ENCODE data around the gene ZDHHC24. TPM values are rescaled to one million over a fixed set of nuclear protein-coding genes. Genes with fewer than 3 reads are reported as not detected.

The ZDHHC24 gene
- total RNA-seq, 1 experiment from 2014 or later = 10.5 TPM

DNA sequence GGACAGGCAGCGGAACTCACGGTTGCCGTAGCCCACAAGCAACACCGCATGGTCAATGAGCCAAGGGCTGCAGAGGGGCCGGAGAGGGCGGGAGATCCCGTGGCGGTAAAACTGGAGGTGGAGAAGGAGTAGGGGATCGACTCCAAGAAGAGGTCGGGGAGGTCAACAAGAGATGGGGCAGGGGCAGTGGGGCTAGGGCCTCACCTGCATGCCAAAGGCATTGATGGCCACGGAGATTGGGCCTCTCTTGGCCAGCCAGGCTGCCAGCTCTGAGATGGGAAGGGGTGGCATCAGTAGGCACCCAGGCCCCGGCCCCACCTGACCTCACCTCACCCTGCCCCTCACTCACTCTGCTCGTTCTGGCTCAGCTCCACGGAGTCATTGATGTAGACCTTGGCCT lies 18.7 kb upstream of the ZDHHC24 start:
- no peak overlapping the region for H3K4me2 ChIP-seq (ENCODE audit: low read length)
- H3K27ac ChIP-seq (ENCODE audit: low read depth, low read length) = no peak overlapping the region
- H3K79me2 ChIP-seq (ENCODE audit: insufficient read depth, low read length) = no peaks in the 10 kb centered on the region
- ATAC-seq = no peak
- ChIA-PET RAD21 (ENCODE audit: low non-redundant PET in 1 of 2, low total read pairs in 2 of 2, uncharacterized antibody in 2 of 2, unreplicated experiment in 2 of 2) (no interaction called here), CTCF (no interaction called here), POLR2A (no interaction called here)
- no peaks in the 10 kb centered on the region for H4K20me1 ChIP-seq (ENCODE audit: insufficient read depth)
- no peak overlapping the region for H3K9ac ChIP-seq (ENCODE audit: low read length)
- H3K9me3 ChIP-seq (ENCODE audit: control insufficient read depth in 1 of 2, insufficient read depth in 1 of 2, low read depth in 1 of 2, low read length in 2 of 2) = no peaks in the 10 kb centered on the region
- no peak for DNase-seq (ENCODE audit: low read depth, low spot score)
- intact Hi-C loops (cut with micrococcal nuclease) = no loop called here
- H3K4me1 ChIP-seq (ENCODE audit: control insufficient read depth in 1 of 2, insufficient read depth in 2 of 2, low read length in 2 of 2) = no peaks in the 10 kb centered on the region
- H3K4me3 ChIP-seq (replicated peaks in 1 of 2; ENCODE audit: low read depth in 1 of 2, low read length in 2 of 2) = no peak overlapping the region
- H3K36me3 ChIP-seq (ENCODE audit: control insufficient read depth in 1 of 2, insufficient read depth in 2 of 2, low read length in 2 of 2) = no peaks in the 10 kb centered on the region
- no TSS peak for BruUV-seq (replicated peaks)
- TF ChIP-seq ZNF274 (IDR thresholded peaks at IDR 0.05; ENCODE audit: low read depth, low read length) (no peak), YY1 (IDR thresholded peaks at IDR 0.05; ENCODE audit: extremely low read depth, insufficient replicate concordance, low read depth, low read length) (no peak), SRF (IDR thresholded peaks at IDR 0.05; ENCODE audit: low read depth) (no peak), EZH2 (IDR thresholded peaks at IDR 0.05) (no peak), EZH2phosphoT487 (IDR thresholded peaks at IDR 0.05; ENCODE audit: borderline replicate concordance) (no peak), SIN3A (IDR thresholded peaks at IDR 0.05; ENCODE audit: low read depth) (no peak), FOSL1 (IDR thresholded peaks at IDR 0.05; ENCODE audit: low read depth) (no peak), POLR2A (IDR thresholded peaks at IDR 0.05; ENCODE audit: borderline replicate concordance, extremely low read depth, insufficient read depth, insufficient read length) (no peak), CBX3 (IDR thresholded peaks at IDR 0.05; ENCODE audit: low read depth) (no peak)
- TF ChIP-seq, protein P1, sequence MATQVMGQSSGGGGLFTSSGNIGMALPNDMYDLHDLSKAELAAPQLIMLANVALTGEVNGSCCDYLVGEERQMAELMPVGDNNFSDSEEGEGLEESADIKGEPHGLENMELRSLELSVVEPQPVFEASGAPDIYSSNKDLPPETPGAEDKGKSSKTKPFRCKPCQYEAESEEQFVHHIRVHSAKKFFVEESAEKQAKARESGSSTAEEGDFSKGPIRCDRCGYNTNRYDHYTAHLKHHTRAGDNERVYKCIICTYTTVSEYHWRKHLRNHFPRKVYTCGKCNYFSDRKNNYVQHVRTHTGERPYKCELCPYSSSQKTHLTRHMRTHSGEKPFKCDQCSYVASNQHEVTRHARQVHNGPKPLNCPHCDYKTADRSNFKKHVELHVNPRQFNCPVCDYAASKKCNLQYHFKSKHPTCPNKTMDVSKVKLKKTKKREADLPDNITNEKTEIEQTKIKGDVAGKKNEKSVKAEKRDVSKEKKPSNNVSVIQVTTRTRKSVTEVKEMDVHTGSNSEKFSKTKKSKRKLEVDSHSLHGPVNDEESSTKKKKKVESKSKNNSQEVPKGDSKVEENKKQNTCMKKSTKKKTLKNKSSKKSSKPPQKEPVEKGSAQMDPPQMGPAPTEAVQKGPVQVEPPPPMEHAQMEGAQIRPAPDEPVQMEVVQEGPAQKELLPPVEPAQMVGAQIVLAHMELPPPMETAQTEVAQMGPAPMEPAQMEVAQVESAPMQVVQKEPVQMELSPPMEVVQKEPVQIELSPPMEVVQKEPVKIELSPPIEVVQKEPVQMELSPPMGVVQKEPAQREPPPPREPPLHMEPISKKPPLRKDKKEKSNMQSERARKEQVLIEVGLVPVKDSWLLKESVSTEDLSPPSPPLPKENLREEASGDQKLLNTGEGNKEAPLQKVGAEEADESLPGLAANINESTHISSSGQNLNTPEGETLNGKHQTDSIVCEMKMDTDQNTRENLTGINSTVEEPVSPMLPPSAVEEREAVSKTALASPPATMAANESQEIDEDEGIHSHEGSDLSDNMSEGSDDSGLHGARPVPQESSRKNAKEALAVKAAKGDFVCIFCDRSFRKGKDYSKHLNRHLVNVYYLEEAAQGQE (IDR thresholded peaks at IDR 0.05; ENCODE audit: low read depth) = no peak
- TF ChIP-seq, protein P2, sequence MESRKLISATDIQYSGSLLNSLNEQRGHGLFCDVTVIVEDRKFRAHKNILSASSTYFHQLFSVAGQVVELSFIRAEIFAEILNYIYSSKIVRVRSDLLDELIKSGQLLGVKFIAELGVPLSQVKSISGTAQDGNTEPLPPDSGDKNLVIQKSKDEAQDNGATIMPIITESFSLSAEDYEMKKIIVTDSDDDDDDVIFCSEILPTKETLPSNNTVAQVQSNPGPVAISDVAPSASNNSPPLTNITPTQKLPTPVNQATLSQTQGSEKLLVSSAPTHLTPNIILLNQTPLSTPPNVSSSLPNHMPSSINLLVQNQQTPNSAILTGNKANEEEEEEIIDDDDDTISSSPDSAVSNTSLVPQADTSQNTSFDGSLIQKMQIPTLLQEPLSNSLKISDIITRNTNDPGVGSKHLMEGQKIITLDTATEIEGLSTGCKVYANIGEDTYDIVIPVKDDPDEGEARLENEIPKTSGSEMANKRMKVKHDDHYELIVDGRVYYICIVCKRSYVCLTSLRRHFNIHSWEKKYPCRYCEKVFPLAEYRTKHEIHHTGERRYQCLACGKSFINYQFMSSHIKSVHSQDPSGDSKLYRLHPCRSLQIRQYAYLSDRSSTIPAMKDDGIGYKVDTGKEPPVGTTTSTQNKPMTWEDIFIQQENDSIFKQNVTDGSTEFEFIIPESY (IDR thresholded peaks at IDR 0.05; ENCODE audit: extremely low read depth, insufficient replicate concordance, low read length) = no peak
- TF ChIP-seq, protein P3, sequence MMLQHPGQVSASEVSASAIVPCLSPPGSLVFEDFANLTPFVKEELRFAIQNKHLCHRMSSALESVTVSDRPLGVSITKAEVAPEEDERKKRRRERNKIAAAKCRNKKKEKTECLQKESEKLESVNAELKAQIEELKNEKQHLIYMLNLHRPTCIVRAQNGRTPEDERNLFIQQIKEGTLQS (IDR thresholded peaks at IDR 0.05) = no peak
- H3K27me3 ChIP-seq (ENCODE audit: insufficient read depth, low read length) = no peaks in the 10 kb centered on the region
- no peak overlapping the region for H2AFZ ChIP-seq (ENCODE audit: low read depth, low read length, poor library complexity, severe bottlenecking)
- no peaks in the 10 kb centered on the region for H3K9me2 ChIP-seq (ENCODE audit: insufficient read depth)

All from HCT116 (cell line).